Left renal pelvis (tissue), 4 donors: ENCODE data around the gene CARD9. TPM values are rescaled to one million over a fixed set of nuclear protein-coding genes. Genes with fewer than 3 reads are reported as not detected.

Source experiments
- DNase-seq, 4 donors: peaks; one replicate each; pipeline ENCODE4 v3.0.0-alpha.2; 2013; ENCODE audit warnings: low read depth in 4 of 4, low spot score in 3 of 4
- polyA plus RNA-seq, 4 donors: library from polyadenylated mRNA; unstranded; fragments of 120-200 nt; gene quantifications; one replicate each; pipeline ENCODE4 v1.2.1, GENCODE V29; 2013; ENCODE audit not compliant: insufficient read length in 4 of 4

Gene CARD9
- polyA plus RNA-seq, 4 donors: 1.2 to 2.9 (median 2.2) TPM

- DNase-seq: no peak
These were observed 27.9 kb upstream of the CARD9 start for GRCh38 chr9:136401173-136401922.

- peak; percentile 57 to 76 (median 72) for DNase-seq
These were observed 26.8 kb upstream of the CARD9 start, which contains the start of gene SNAPC4 for GRCh38 chr9:136400038-136400834. Gene SNAPC4, minus strand, starts transcription at chr9:136400170. Its CDS starts 1,742 bp downstream, at chr9:136398428.

- DNase-seq: no peak
These were observed 25.9 kb upstream of the CARD9 start for GRCh38 chr9:136399176-136400037.

- no peak for DNase-seq
These were observed 24.8 kb upstream of the CARD9 start for GRCh38 chr9:136398286-136398685.

- DNase-seq: no peak
These were observed 24.2 kb upstream of the CARD9 start for GRCh38 chr9:136397643-136398042.

GRCh38 chr9:136396219-136396515 lies 22.7 kb upstream of the CARD9 start:
- DNase-seq: no peak

GRCh38 chr9:136395345-136396218 lies 22.1 kb upstream of the CARD9 start:
- no peak for DNase-seq

GRCh38 chr9:136395020-136395340 lies 21.5 kb upstream of the CARD9 start:
- no peak for DNase-seq

GRCh38 chr9:136394312-136395019 lies 21.0 kb upstream of the CARD9 start:
- no peak for DNase-seq

GRCh38 chr9:136393531-136393930 lies 20.1 kb upstream of the CARD9 start:
- DNase-seq: no peak

- DNase-seq: no peak
These were observed 19.3 kb upstream of the CARD9 start for GRCh38 chr9:136392538-136393449.

- DNase-seq: no peak
These were observed 18.5 kb upstream of the CARD9 start for GRCh38 chr9:136391737-136392537.

- no peak for DNase-seq
These were observed 15.9 kb upstream of the CARD9 start for GRCh38 chr9:136389396-136389795.

- no peak for DNase-seq
These were observed 13.7 kb upstream of the CARD9 start for GRCh38 chr9:136387217-136387616.

GRCh38 chr9:136386018-136386417 lies 12.5 kb upstream of the CARD9 start:
- no peak for DNase-seq

GRCh38 chr9:136385015-136385414 lies 11.5 kb upstream of the CARD9 start:
- DNase-seq: no peak

- no peak for DNase-seq
These were observed 10.0 kb upstream of the CARD9 start for GRCh38 chr9:136383436-136383835.
